Mucosa of stomach (tissue), 1 donor: Measurements from ENCODE around the gene POFUT1.

Source experiments
- H3K27me3 ChIP-seq: one replicate; pipeline ENCODE4 v1.7.0; 2013; ENCODE audit warnings: mild to moderate bottlenecking, low read length; ENCODE audit not compliant: control insufficient read depth, insufficient read depth
- H3K36me3 ChIP-seq: one replicate; pipeline ENCODE4 v1.7.0; 2013; ENCODE audit warnings: low read length; ENCODE audit not compliant: control insufficient read depth, insufficient read depth
- H3K4me1 ChIP-seq: one replicate; pipeline ENCODE4 v1.7.0; 2013; ENCODE audit warnings: mild to moderate bottlenecking, low read length; ENCODE audit not compliant: control insufficient read depth, insufficient read depth
- H3K4me3 ChIP-seq: one replicate; pipeline ENCODE4 v1.7.0; 2013; ENCODE audit warnings: low read length
- H3K9ac ChIP-seq: one replicate; pipeline ENCODE4 v1.7.0; 2013; ENCODE audit warnings: mild to moderate bottlenecking, low read length, moderate library complexity
- H3K9me3 ChIP-seq: one replicate; pipeline ENCODE4 v1.7.0; 2013; ENCODE audit warnings: mild to moderate bottlenecking, low read length, moderate library complexity; ENCODE audit not compliant: control insufficient read depth
- donor health status: Pancreatic carcinoma.

Gene POFUT1

GRCh38 chr20:32278199-32278643, 70.5 kb downstream of the POFUT1 start:
- peak overlapping the region; percentile 60 for H3K4me3 ChIP-seq
- H3K4me1 ChIP-seq: peaks cover 20% of the 10 kb centered on the region
- H3K9me3 ChIP-seq: no peaks in the 10 kb centered on the region
- H3K36me3 ChIP-seq: no peaks in the 10 kb centered on the region
- peak overlapping the region; percentile 85 for H3K9ac ChIP-seq
- H3K27me3 ChIP-seq: no peaks in the 10 kb centered on the region

- Histone ChIP-seq H3K36me3 (no peaks in the 10 kb centered on the region), H3K4me3 (no peak overlapping the region), H3K27me3 (no peaks in the 10 kb centered on the region), H3K4me1 (peaks cover 35% of the 10 kb centered on the region), H3K9ac (no peak overlapping the region), H3K9me3 (no peaks in the 10 kb centered on the region)
Observed at GRCh38 chr20:32281711-32282110, 74.0 kb downstream of the POFUT1 start.

DNA sequence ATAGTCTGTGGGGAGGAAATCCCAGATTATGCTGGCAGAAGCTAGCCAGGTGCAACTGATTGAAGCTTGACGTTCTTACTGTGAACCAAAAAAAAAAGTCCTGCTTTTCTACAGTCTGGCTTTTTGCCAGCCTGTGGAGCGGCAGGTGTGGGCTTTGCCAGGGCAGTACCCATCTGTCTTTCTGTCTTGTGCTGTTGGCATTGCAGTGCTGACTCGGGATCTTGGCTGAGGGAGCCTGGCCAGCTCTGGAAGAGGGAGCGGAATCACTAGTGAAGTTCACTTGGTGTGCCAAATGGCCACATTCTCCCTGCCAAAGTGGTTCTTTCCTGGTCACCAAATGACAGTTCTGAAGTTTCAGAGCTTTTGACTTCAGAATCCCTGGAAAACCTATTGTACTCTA, 74.8 kb downstream of the POFUT1 start:
- Histone ChIP-seq H3K9me3 (no peaks in the 10 kb centered on the region), H3K36me3 (no peaks in the 10 kb centered on the region), H3K9ac (no peak overlapping the region), H3K27me3 (no peaks in the 10 kb centered on the region), H3K4me1 (peaks cover 31% of the 10 kb centered on the region), H3K4me3 (no peak overlapping the region)

GRCh38 chr20:32285082-32285620, 77.5 kb downstream of the POFUT1 start:
- peak overlapping the region; percentile 1 for H3K9ac ChIP-seq
- no peaks in the 10 kb centered on the region for H3K9me3 ChIP-seq
- no peak overlapping the region for H3K4me3 ChIP-seq
- no peaks in the 10 kb centered on the region for H3K36me3 ChIP-seq
- H3K27me3 ChIP-seq: no peaks in the 10 kb centered on the region
- peaks cover 35% of the 10 kb centered on the region for H3K4me1 ChIP-seq

DNA sequence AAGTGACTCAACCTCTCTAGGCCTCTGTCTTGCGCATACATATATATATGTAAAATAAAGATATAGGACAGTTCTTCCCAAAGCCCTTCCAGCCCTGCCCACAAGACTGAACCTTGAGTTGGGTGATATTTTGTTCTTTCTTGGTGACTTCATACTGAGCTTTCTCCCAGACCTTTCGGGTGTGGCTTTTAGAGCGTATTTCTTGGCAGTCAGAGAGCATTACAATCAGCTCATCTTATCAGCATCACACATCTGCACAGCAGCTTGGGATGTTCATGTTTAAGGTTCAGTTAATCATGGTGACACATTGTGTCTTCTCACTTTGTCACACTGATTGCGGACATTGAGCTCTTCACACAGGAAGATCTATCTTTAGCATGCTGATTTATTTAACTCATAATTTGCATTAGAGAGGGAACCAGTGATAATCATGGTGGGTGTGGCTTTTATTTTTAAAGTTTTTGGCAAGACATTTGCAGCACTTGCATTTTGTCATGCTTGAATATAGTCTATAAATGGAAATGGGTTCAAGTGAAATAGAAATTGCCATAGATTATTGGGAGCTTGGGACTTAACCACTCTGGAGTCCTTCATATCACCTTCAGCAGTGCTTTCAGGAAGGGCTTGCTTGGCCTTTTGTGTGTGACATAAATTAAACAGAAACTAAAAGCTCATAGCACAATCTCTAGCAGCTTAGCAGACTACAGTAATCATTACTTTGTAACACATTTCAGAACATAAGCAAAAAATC, 78.1 kb downstream of the POFUT1 start:
- H3K27me3 ChIP-seq: no peaks in the 10 kb centered on the region
- no peaks in the 10 kb centered on the region for H3K9me3 ChIP-seq
- H3K4me1 ChIP-seq: peaks cover 37% of the 10 kb centered on the region
- H3K9ac ChIP-seq: peak overlapping the region; percentile 1
- H3K36me3 ChIP-seq: no peaks in the 10 kb centered on the region
- H3K4me3 ChIP-seq: no peak overlapping the region

DNA sequence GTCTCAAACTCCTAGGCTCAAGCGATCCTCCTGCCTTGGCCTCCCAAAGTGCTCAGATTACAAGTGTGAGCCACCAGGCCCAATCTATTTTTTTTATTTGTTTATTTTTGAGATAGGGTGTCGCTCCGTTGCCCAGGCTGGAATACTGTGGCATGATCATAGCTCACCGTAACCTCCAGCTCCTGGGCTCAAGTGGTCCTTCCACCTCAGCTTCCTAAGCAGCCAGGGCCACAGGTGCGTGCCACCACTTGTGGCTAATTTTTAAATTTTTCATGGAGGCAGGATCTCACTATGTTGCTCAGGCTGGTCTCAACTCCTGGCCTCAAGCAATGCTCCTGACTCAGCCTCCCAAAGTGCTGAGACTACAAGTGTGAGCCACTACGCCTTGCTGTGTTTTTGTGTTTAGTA, 79.6 kb downstream of the POFUT1 start:
- no peaks in the 10 kb centered on the region for H3K36me3 ChIP-seq
- H3K9me3 ChIP-seq: no peaks in the 10 kb centered on the region
- no peaks in the 10 kb centered on the region for H3K27me3 ChIP-seq
- H3K4me1 ChIP-seq: peaks cover 34% of the 10 kb centered on the region
- no peak overlapping the region for H3K4me3 ChIP-seq
- H3K9ac ChIP-seq: no peak overlapping the region
